GM12874 (cell line): Measurements from ENCODE around the gene PPP3R2.

Experiments
- CTCF ChIP-seq: IDR thresholded peaks from 2 replicates; pipeline ENCODE4 v1.5.1; 2011; ENCODE audit warnings: low read depth, mild to moderate bottlenecking, control low read depth, low read length, moderate library complexity; ENCODE audit not compliant: insufficient read depth

PPP3R2 gene

GRCh38 chr9:101604296-101604695 lies 9.5 kb upstream of the PPP3R2 start:
- no peak for TF ChIP-seq CTCF

- peak; percentile 53 for TF ChIP-seq CTCF
Measured at GRCh38 chr9:101601904-101602765, 7.4 kb upstream of the PPP3R2 start.

GRCh38 chr9:101593345-101593744 lies 1.4 kb downstream of the PPP3R2 start:
- no peak for TF ChIP-seq CTCF

- TF ChIP-seq CTCF: no peak
Measured at GRCh38 chr9:101592788-101593187, 2.0 kb downstream of the PPP3R2 start.

DNA sequence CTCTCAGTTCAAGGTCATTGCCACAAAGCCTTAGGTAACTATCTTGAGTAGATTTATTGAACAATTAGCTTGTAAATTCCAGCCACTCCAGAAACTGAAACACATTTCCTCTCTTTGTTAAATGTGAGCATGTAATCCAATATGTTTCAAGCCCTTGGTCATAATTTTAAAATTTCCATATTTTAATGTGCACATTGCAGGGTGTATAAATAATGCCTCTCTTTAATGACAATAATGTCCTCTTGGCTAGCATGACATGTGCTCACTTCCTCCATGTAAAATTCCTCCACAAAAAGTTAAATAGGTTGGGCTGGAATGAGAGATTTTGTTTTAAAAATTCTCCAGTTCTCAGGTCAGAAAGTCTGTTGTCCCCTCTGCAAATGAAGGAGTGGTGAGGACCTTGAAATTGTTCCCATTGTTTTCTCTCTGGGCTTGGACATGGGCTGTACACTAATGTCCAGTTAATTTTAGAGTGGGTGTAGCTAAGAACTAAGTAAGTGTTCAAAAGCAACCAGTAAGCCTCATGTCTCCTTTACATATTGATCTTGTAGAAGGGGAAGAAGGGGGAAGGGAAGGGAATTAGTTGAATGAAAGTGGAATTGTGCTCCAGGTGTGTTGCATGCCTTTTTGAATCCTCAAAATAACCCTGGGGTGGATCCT lies 2.9 kb downstream of the PPP3R2 start:
- no peak for TF ChIP-seq CTCF

GRCh38 chr9:101590901-101591300 lies 3.9 kb downstream of the PPP3R2 start:
- no peak for TF ChIP-seq CTCF

- TF ChIP-seq CTCF: no peak
Measured at GRCh38 chr9:101587332-101588043, 7.3 kb downstream of the PPP3R2 start.
